Hepatocyte (in vitro differentiated cells): ENCODE data around the gene ASB6. TPM values are rescaled to one million over a fixed set of nuclear protein-coding genes. Genes with fewer than 3 reads are reported as not detected.

Experiments used
- DNase-seq: peaks from one replicate; pipeline ENCODE4 v3.0.0-alpha.2; 2016; ENCODE audit warnings: low spot score
- H2AFZ ChIP-seq: fragments of 200-600 bp; sonication (generic); 2 replicates; pipeline ENCODE4 v1.6.0; 2016; ENCODE audit warnings: antibody characterized with exemption, mild to moderate bottlenecking
- H3K27ac ChIP-seq: fragments of 200-600 bp; sonication (generic); 2 replicates; pipeline ENCODE4 v1.5.1; 2016; ENCODE audit warnings: mild to moderate bottlenecking
- H3K27me3 ChIP-seq: fragments of 200-600 bp; sonication (generic); 2 replicates; pipeline ENCODE4 v1.6.1; 2016
- H3K36me3 ChIP-seq: fragments of 200-600 bp; sonication (generic); replicated peaks from 2 replicates; pipeline ENCODE4 v1.5.1; 2016; ENCODE audit warnings: low read depth; ENCODE audit not compliant: insufficient read depth
- H3K4me1 ChIP-seq: fragments of 200-600 bp; sonication (generic); 2 replicates; pipeline ENCODE4 v1.5.1; 2016; ENCODE audit warnings: mild to moderate bottlenecking, moderate library complexity; ENCODE audit not compliant: insufficient read depth
- H3K4me2 ChIP-seq: fragments of 200-600 bp; sonication (generic); 2 replicates; pipeline ENCODE4 v1.6.0; 2016
- H3K4me3 ChIP-seq: fragments of 200-600 bp; sonication (generic); 2 replicates; pipeline ENCODE4 v1.5.1; 2016; ENCODE audit warnings: mild to moderate bottlenecking
- H3K79me2 ChIP-seq: fragments of 200-600 bp; sonication (generic); 2 replicates; pipeline ENCODE4 v1.6.0; 2017; ENCODE audit warnings: mild to moderate bottlenecking
- H3K9me2 ChIP-seq: fragments of 200-600 bp; sonication (generic); replicated peaks from 2 replicates; pipeline ENCODE4 v1.6.0; 2017; ENCODE audit warnings: mild to moderate bottlenecking; ENCODE audit not compliant: insufficient read depth
- H3K9me3 ChIP-seq: fragments of 200-600 bp; sonication (generic); 2 replicates; pipeline ENCODE4 v1.5.1; 2016; ENCODE audit warnings: low read depth, mild to moderate bottlenecking
- H4K20me1 ChIP-seq: fragments of 200-600 bp; sonication (generic); 2 replicates; pipeline ENCODE4 v1.6.0; 2016; ENCODE audit warnings: mild to moderate bottlenecking; ENCODE audit not compliant: insufficient read depth, poor library complexity, severe bottlenecking
- CTCF ChIP-seq: fragments of 200-600 bp; sonication (generic); IDR thresholded peaks from 2 replicates; pipeline ENCODE4 v1.5.1; 2016; ENCODE audit warnings: antibody characterized with exemption, mild to moderate bottlenecking; ENCODE audit not compliant: poor library complexity
- EZH2 ChIP-seq: fragments of 200-600 bp; sonication (generic); IDR thresholded peaks from 2 replicates; pipeline ENCODE4 v1.6.1; 2016; ENCODE audit warnings: antibody characterized with exemption, mild to moderate bottlenecking, borderline replicate concordance
- EZH2phosphoT487 ChIP-seq: fragments of 200-600 bp; sonication (generic); IDR thresholded peaks from one replicate; pipeline ENCODE4 v1.6.1; 2018; ENCODE audit warnings: antibody characterized with exemption, mild to moderate bottlenecking, low read depth, moderate library complexity; ENCODE audit not compliant: unreplicated experiment, severe bottlenecking
- WGBS: methylation state at CpG from one replicate; pipeline ENCODE4 v1.1.6; 2016; ENCODE audit warnings: low lambda C conversion rate; ENCODE audit errors: missing lambda C conversion rate; 5-methylcytosine and 5-hydroxymethylcytosine counted together
- polyA plus RNA-seq: library from polyadenylated mRNA; unstranded; fragments of >200 nt; fragmentation: Nextera tagmentation; extraction: Ambion mirVana; gene quantifications from 2 replicates; pipeline ENCODE4 v1.2.1, GENCODE V29; 2016
- total RNA-seq: library from RNA; depleted of rRNA; stranded (reverse); fragments of >200 nt; gene quantifications from 2 replicates; pipeline ENCODE4 v1.2.3, GENCODE V29; 2014

ASB6 gene
- total and polyA plus RNA-seq, 2 experiments from 2014 or later = 14.2 to 15.5 TPM

DNA sequence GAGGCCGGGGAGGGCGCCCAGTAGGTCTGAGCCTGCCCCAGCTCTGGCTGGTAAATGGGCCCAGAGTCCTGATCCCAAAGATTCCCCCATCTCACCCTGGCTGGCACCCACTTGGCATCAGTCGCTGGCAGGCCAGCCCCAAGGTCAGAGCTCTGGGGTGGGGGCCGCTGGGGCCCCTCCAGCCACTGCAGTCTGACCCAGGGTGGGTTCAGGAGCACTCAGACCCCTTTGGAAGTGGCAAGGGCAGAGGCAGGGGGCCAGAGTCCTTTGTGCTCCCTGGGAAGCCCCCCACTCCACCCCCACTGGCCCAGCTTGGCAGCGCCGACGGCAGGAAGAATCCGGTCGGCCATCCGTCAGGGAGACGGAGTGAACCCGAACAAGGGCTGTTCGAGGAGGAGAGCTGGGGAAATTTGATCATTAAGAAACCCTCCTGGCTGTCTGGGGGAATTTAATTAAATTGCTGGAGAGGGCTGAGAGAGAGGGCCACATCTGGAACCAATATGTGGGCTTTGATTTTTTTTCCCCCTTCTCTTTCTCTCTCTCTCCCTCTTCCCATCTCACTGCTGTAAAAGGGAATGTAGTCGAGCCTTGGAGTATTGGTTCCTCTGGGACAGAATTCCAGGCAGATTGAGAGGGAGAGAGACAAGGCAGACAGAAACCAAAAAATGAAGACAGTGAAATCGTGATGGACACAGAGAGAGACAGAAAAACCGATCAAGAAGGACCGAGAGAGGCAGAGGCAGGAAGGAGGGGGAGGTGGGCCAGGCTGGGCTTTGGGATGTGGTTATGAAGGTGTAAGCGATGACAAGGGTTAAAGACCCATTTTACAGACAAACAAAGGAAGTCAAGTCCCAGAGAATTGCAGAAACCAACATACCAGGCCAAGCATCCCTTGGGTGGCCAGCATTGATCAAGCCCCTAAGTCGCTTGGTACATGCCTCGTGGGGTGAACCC is 8.1 kb upstream of the ASB6 start:
- H3K9me2 ChIP-seq = no peaks in the 10 kb centered on the region
- no peaks in the 10 kb centered on the region for H3K27me3 ChIP-seq

DNA sequence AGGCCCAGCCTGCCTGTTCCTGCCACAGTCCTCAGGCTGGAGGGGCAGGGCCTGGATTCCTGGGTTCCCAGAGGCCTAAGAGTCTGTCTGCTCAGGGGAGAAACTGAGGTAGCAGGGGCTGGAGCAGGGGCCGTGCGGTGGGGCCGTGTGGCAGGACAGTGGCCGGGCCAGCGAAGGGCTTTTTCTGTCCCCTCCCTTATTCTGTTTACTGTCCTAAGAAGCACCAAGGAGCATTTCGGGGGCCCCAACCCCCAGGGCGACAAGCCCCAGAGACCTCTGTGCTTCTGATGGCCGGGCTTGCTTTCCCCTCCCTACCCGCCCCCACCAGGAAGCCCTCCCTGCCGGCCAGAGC is 6.8 kb upstream of the ASB6 start:
- Histone ChIP-seq H3K79me2 (no peaks in the 10 kb centered on the region), H3K27me3 (no peaks in the 10 kb centered on the region), H3K9me3 (no peaks in the 10 kb centered on the region), H3K4me1 (peaks cover 4% of the 10 kb centered on the region), H2AFZ (no peak overlapping the region), H3K36me3 (no peaks in the 10 kb centered on the region), H3K4me2 (no peak overlapping the region), H3K4me3 (no peak overlapping the region), H4K20me1 (no peaks in the 10 kb centered on the region), H3K9me2 (no peaks in the 10 kb centered on the region), H3K27ac (peak overlapping the region; percentile 31)
- WGBS = 88% methylated on average over 10 of the region's 10 CpGs
- DNase-seq = no peak
- no peak for TF ChIP-seq CTCF
- no peak for TF ChIP-seq EZH2phosphoT487
- no peak for TF ChIP-seq EZH2

More for the DNA sequence above, 8.1 kb upstream of the ASB6 start:
- Histone ChIP-seq H3K36me3 (no peaks in the 10 kb centered on the region), H3K27ac (peak overlapping the region; percentile 92), H3K4me3 (no peak overlapping the region), H3K79me2 (no peaks in the 10 kb centered on the region), H4K20me1 (no peaks in the 10 kb centered on the region), H3K4me1 (peaks cover 16% of the 10 kb centered on the region), H2AFZ (no peak overlapping the region), H3K4me2 (no peak overlapping the region), H3K9me3 (no peaks in the 10 kb centered on the region)
- TF ChIP-seq EZH2 (no peak), CTCF (no peak), EZH2phosphoT487 (no peak)
- 63% methylated on average over 20 of the region's 20 CpGs for WGBS
- peak; percentile 44 for DNase-seq

DNA sequence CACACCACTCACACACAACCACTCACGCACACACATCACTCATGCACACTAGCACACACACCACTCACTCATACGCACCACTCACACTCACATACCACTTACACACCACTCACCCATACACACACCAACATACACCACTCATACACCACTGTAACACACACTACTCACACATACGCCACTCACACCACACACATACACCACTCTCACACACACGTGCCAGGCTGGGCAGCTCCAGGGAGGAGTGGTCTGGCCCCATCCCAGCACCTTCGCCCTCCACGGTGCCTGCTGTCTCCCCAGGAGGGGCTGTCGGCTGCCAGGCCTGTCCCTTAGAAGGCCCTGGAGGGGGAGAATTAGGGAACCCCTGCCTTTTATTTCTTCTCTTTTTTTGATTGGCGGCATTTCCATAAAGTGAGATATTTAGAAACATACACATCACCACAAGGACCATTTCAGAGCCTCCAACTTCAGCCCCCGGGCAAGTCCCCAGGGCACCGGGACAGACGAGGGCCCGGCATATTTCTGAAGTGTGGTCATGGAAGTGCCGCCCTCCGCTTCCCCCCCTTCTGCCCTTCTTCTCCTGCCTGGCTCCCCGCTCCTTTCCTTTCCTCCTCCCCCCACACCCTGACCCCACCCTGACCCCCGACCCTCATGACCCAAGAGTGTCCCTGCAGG is 6.3 kb upstream of the ASB6 start:
- DNase-seq = no peak
- 70% methylated on average over 9 of the region's 16 CpGs for WGBS
- Histone ChIP-seq H2AFZ (no peak overlapping the region), H3K79me2 (no peaks in the 10 kb centered on the region), H3K27me3 (no peaks in the 10 kb centered on the region), H3K4me2 (no peak overlapping the region), H4K20me1 (no peaks in the 10 kb centered on the region), H3K36me3 (no peaks in the 10 kb centered on the region), H3K4me3 (no peak overlapping the region), H3K9me2 (no peaks in the 10 kb centered on the region), H3K4me1 (peaks cover 4% of the 10 kb centered on the region), H3K9me3 (no peaks in the 10 kb centered on the region), H3K27ac (peak overlapping the region; percentile 31)
- TF ChIP-seq CTCF = no peak
- no peak for TF ChIP-seq EZH2phosphoT487
- TF ChIP-seq EZH2 = no peak
